AG04450 (cell line): ENCODE results near the gene ECHS1. TPM values are rescaled to one million over a fixed set of nuclear protein-coding genes. Genes with fewer than 3 reads are reported as not detected.

Experiments used
- CTCF ChIA-PET: fragments of 300-600, 350-600 bp; formaldehyde crosslinking; extraction: SDS; loops from one replicate; lab custom pipeline; 2022; ENCODE audit warnings: antibody characterized with exemption, inconsistent platforms; lab: Charles Lee
- POLR2A ChIA-PET: fragments of 350-600 bp; formaldehyde crosslinking; extraction: SDS; loops from one replicate; lab custom pipeline; 2021; ENCODE audit warnings: antibody characterized with exemption, inconsistent platforms; lab: Yijun Ruan, JAX
- DNase-seq: peaks from one replicate; pipeline ENCODE4 v3.0.0-alpha.2; 2011; ENCODE audit warnings: low read depth, low spot score
- H3K27ac ChIP-seq: one replicate; pipeline ENCODE4 v1.5.1; 2012; ENCODE audit warnings: low read depth, low read length, control low read depth
- H3K27me3 ChIP-seq: one replicate; pipeline ENCODE4 v1.6.0; 2012; ENCODE audit warnings: low read length; ENCODE audit not compliant: control insufficient read depth, insufficient read depth
- H3K4me3 ChIP-seq: 2 replicates; pipeline ENCODE4 v1.5.1; 2011; ENCODE audit warnings: mild to moderate bottlenecking, low read depth, low read length, control low read depth
- H3K9me3 ChIP-seq: 2 replicates; pipeline ENCODE4 v1.5.1; 2012; ENCODE audit warnings: low read length; ENCODE audit not compliant: control insufficient read depth, insufficient read depth
- CTCF ChIP-seq: IDR thresholded peaks from 2 replicates; pipeline ENCODE4 v1.5.1; 2011; ENCODE audit warnings: low read depth, low read length, control low read depth, inconsistent platforms
- polyA plus RNA-seq: library from polyadenylated mRNA; depleted of rRNA; stranded (reverse); fragments of >200 nt; gene quantifications from 2 replicates; pipeline ENCODE4 v1.2.3, GENCODE V29; 2011

The ECHS1 gene
- polyA plus RNA-seq, 1 experiment: 56.6 TPM

GRCh38 chr10:133361773-133362441 is 11.2 kb downstream of the ECHS1 start:
- DNase-seq: no peak
- Histone ChIP-seq H3K4me3 (no peak overlapping the region), H3K9me3 (no peaks in the 10 kb centered on the region; the same call in 1 of the 2 replicates), H3K27ac (no peak overlapping the region), H3K27me3 (no peaks in the 10 kb centered on the region)
- TF ChIP-seq CTCF: no peak
- ChIA-PET CTCF (interaction anchor here (2.1 kb wide), 1 partner anchor 32 kb away, joined by 20 read pairs; no protein-coding TSS in a partner anchor), POLR2A (interaction anchor here (1.1 to 1.9 kb wide), 2 partner anchors 8 to 11 kb away, joined by 3 to 4 read pairs; no protein-coding TSS in a partner anchor)

DNA sequence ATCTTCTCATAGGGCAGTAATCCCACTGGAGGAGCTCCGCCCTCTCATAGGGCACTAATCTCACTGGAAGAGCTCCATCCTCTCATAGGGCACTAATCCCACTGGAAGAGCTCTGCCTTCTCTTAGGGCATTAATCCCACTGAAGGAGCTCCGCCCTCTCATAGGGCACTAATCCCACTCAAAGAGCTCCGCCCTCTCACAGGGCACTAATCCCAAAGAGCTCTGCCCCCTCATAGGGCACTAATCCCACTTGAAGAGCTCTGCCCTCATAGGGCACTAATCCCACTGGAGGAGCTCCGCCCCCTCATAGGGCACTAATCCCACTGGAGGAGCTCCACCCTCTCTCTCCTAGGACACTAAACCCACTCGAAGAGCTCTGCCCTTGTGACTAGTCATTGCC is 11.9 kb downstream of the ECHS1 start:
- no peak overlapping the region for H3K27ac ChIP-seq
- POLR2A ChIA-PET: interaction anchor here (1.1 to 1.9 kb wide), 3 partner anchors 9 to 17 kb away, joined by 3 to 4 read pairs (median 3); partner anchors contain the start of gene PAOX
- no peak for TF ChIP-seq CTCF
- no peaks in the 10 kb centered on the region; the same call in 1 of the 2 replicates for H3K9me3 ChIP-seq
- CTCF ChIA-PET: interaction anchor here (2.1 kb wide), 1 partner anchor 32 kb away, joined by 20 read pairs; no protein-coding TSS in a partner anchor
- no peaks in the 10 kb centered on the region for H3K27me3 ChIP-seq
- no peak overlapping the region for H3K4me3 ChIP-seq
- DNase-seq: no peak

GRCh38 chr10:133359972-133360610 is 13.1 kb downstream of the ECHS1 start:
- CTCF ChIA-PET: interaction anchor here (0.5 to 2.5 kb wide), 2 partner anchors 30 to 1151 kb away, joined by 3 to 13 read pairs; no protein-coding TSS in a partner anchor
- no peak overlapping the region for H3K4me3 ChIP-seq
- DNase-seq: no peak
- no peaks in the 10 kb centered on the region for H3K27me3 ChIP-seq
- no peaks in the 10 kb centered on the region; the same call in 1 of the 2 replicates for H3K9me3 ChIP-seq
- POLR2A ChIA-PET: interaction anchor here (1.4 to 1.9 kb wide), 2 partner anchors 10 to 18 kb away, joined by 3 to 4 read pairs; partner anchors contain the start of gene PAOX
- no peak overlapping the region for H3K27ac ChIP-seq
- no peak for TF ChIP-seq CTCF

DNA sequence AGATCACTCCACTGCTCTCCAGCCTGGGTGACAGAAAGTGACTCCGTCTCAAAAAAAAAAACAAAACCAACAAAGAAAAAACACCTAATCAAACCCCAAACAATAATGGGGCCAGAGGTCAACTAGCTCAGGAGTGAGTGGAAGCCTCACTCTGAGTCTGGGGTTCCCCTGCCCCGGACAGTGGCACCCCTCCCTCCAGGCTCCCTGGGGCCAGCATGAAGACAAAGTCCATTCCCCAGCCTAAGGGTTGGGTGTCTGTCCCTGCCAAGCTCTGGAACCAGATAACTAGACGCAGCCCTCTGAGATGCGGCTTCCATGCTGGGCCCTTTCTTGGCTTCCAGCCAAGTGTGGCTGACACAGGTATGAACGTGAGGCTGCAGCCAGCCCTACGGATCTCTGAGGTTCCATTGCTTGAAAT is 13.6 kb downstream of the ECHS1 start:
- CTCF ChIA-PET: interaction anchor here (0.5 to 2.5 kb wide), 2 partner anchors 30 to 1151 kb away, joined by 3 to 13 read pairs; no protein-coding TSS in a partner anchor
- Histone ChIP-seq H3K9me3 (no peaks in the 10 kb centered on the region; the same call in 1 of the 2 replicates), H3K27me3 (no peaks in the 10 kb centered on the region), H3K27ac (no peak overlapping the region), H3K4me3 (no peak overlapping the region)
- DNase-seq: no peak
- TF ChIP-seq CTCF: no peak
- POLR2A ChIA-PET: no interaction called here

- no peaks in the 10 kb centered on the region for H3K27me3 ChIP-seq
- H3K27ac ChIP-seq: no peak overlapping the region
- POLR2A ChIA-PET: no interaction called here
- CTCF ChIA-PET: interaction anchor here (2.5 kb wide), 1 partner anchor 29 kb away, joined by 13 read pairs; no protein-coding TSS in a partner anchor
- H3K9me3 ChIP-seq: no peaks in the 10 kb centered on the region; the same call in 1 of the 2 replicates
- no peak overlapping the region for H3K4me3 ChIP-seq
- DNase-seq: no peak
- TF ChIP-seq CTCF: no peak
Observed at GRCh38 chr10:133358925-133359310, 14.2 kb downstream of the ECHS1 start.
